CD4-positive, alpha-beta T cell (primary cell): ENCODE data around the gene DNAJC22. TPM values are rescaled to one million over a fixed set of nuclear protein-coding genes. Genes with fewer than 3 reads are reported as not detected.
A peak's percentile ranks its signal among the peaks of the same experiment; 100 is the strongest.

Experiments
- ATAC-seq: fragments of 200-7000 bp; cut with Tn5 transposase; one replicate; pipeline ENCODE4 v1.10.0; 2022; ENCODE audit warnings: mild to moderate bottlenecking; ENCODE audit not compliant: poor library complexity
- CTCF ChIA-PET: fragments of 350-600 bp; sonication (Branson Sonifier 250); formaldehyde crosslinking; loops from one replicate; lab custom pipeline; 2021; ENCODE audit warnings: antibody characterized with exemption, inconsistent platforms; lab: Charles Lee
- POLR2A ChIA-PET: fragments of 350-600 bp; sonication (Branson Sonifier 250); formaldehyde crosslinking; loops from one replicate; lab custom pipeline; 2021; ENCODE audit warnings: antibody characterized with exemption, inconsistent platforms; lab: Charles Lee
- DNase-seq, 14 experiments: peaks; one replicate each; pipeline ENCODE4 v3.0.0-alpha.2; 2013 to 2020; ENCODE audit warnings: mixed read lengths in 2 of 14
- H3K27ac ChIP-seq, 2 donors: one replicate each; pipeline versions ENCODE4 v1.5.1 to v1.7.0; 2013; ENCODE audit warnings: low read length in 2 of 2, low read depth in 1 of 2, mild to moderate bottlenecking in 1 of 2
- H3K27me3 ChIP-seq, 2 experiments: 1 replicate in 1 of 2; 2 replicates in 1 of 2; pipeline versions ENCODE4 v1.6.1 to v1.7.0; 2013; ENCODE audit warnings: low read length in 2 of 2, control low read depth in 1 of 2, mild to moderate bottlenecking in 1 of 2, moderate library complexity in 1 of 2; ENCODE audit not compliant: insufficient read depth in 2 of 2, control insufficient read depth in 1 of 2
- H3K36me3 ChIP-seq: one replicate; pipeline ENCODE4 v1.6.1; 2013; ENCODE audit warnings: low read length, control low read depth; ENCODE audit not compliant: insufficient read depth
- H3K4me1 ChIP-seq: one replicate; pipeline ENCODE4 v1.6.1; 2013; ENCODE audit warnings: low read length, control low read depth; ENCODE audit not compliant: insufficient read depth
- H3K4me3 ChIP-seq: one replicate; pipeline ENCODE4 v1.5.1; 2013; ENCODE audit warnings: mild to moderate bottlenecking, low read length, moderate library complexity
- H3K9me3 ChIP-seq, 2 experiments: 1 replicate in 1 of 2; 2 replicates in 1 of 2; pipeline versions ENCODE4 v1.6.1 to v1.7.0; 2013; ENCODE audit warnings: low read length in 2 of 2, mild to moderate bottlenecking in 2 of 2, control low read depth in 1 of 2, moderate library complexity in 1 of 2; ENCODE audit not compliant: control insufficient read depth in 1 of 2, insufficient read depth in 1 of 2
- H3K27ac Mint-ChIP-seq: one replicate; pipeline ENCODE4 v1.8.0; 2020; ENCODE audit warnings: mixed read lengths
- H3K27me3 Mint-ChIP-seq: one replicate; pipeline ENCODE4 v1.8.0; 2021; ENCODE audit warnings: mixed read lengths
- H3K36me3 Mint-ChIP-seq: one replicate; pipeline ENCODE4 v1.8.0; 2021; ENCODE audit warnings: low read depth, mixed read lengths
- H3K4me1 Mint-ChIP-seq: one replicate; pipeline ENCODE4 v1.8.0; 2021; ENCODE audit warnings: low read depth, mixed read lengths
- H3K4me3 Mint-ChIP-seq: one replicate; pipeline ENCODE4 v1.8.0; 2020; ENCODE audit warnings: mild to moderate bottlenecking, mixed read lengths
- H3K9me3 Mint-ChIP-seq: one replicate; pipeline ENCODE4 v1.8.0; 2020; ENCODE audit warnings: mixed read lengths
- CTCF ChIP-seq: fragments of 200-600 bp; IDR thresholded peaks from one replicate; pipeline ENCODE4 v1.8.0; 2022; ENCODE audit warnings: antibody characterized with exemption, mild to moderate bottlenecking
- intact Hi-C, 2 experiments: fragments of 100-400 bp; cut with DNase I in 1 of 2; cut with micrococcal nuclease in 1 of 2; formaldehyde crosslinking; loops; one replicate each; pipeline versions ENCODE4 v1.15.1 to v1.9.0; 2023 to 2025; cut with DNase I, micrococcal nuclease
- total RNA-seq, 174 experiments: library from RNA in 2 of 174; stranded (reverse) in 2 of 174; gene quantifications; one replicate each; pipeline ENCODE4 v1.2.3 and lab custom pipeline; 2021 to 2026

Gene DNAJC22
- total RNA-seq, 2 experiments from 2014 or later = not detected

GRCh38 chr12:49340971-49341776, 5.5 kb upstream of the DNAJC22 start:
- peaks cover 69 to 78% of the 10 kb centered on the region in 2 experiments for H3K27me3 ChIP-seq
- CTCF ChIA-PET = interaction anchor here (0.6 to 3.5 kb wide), 9 partner anchors 9 to 106 kb away, joined by 3 to 25 read pairs (median 9); partner anchors contain the start of gene TROAP
- TF ChIP-seq CTCF = no peak
- Mint-ChIP-seq H3K9me3 (no peaks in the 10 kb centered on the region), H3K27me3 (peaks cover 86% of the 10 kb centered on the region), H3K4me3 (peak overlapping the region; percentile 69), H3K36me3 (no peaks in the 10 kb centered on the region), H3K27ac (no peak overlapping the region), H3K4me1 (peaks cover 53% of the 10 kb centered on the region)
- no peak overlapping the region for H3K4me3 ChIP-seq
- no peak overlapping the region for H3K27ac ChIP-seq
- no peaks in the 10 kb centered on the region for H3K36me3 ChIP-seq
- intact Hi-C loops = no loop called here
- peak in 1 of 14 experiments; percentile 18 for DNase-seq
- peaks cover 0 to 13% of the 10 kb centered on the region in 2 experiments for H3K9me3 ChIP-seq
- peaks cover 66% of the 10 kb centered on the region for H3K4me1 ChIP-seq
- ATAC-seq = no peak
- POLR2A ChIA-PET = interaction anchor here (1.4 to 1.7 kb wide), 2 partner anchors 18 to 26 kb away, joined by 5 to 6 read pairs; partner anchors contain the start of genes SPATS2 and TROAP

- no peak for TF ChIP-seq CTCF
- Histone ChIP-seq H3K27me3 (peaks cover 71 to 78% of the 10 kb centered on the region in 2 experiments), H3K4me1 (peaks cover 66% of the 10 kb centered on the region), H3K36me3 (no peaks in the 10 kb centered on the region), H3K4me3 (peak overlapping the region; percentile 51), H3K9me3 (peaks cover 0 to 16% of the 10 kb centered on the region in 2 experiments), H3K27ac (no peak overlapping the region)
- Mint-ChIP-seq H3K4me3 (peak overlapping the region; percentile 15), H3K4me1 (peaks cover 58% of the 10 kb centered on the region), H3K27me3 (peaks cover 89% of the 10 kb centered on the region), H3K9me3 (no peaks in the 10 kb centered on the region), H3K27ac (no peak overlapping the region), H3K36me3 (no peaks in the 10 kb centered on the region)
- ChIA-PET CTCF (interaction anchor here (0.6 to 3.5 kb wide), 16 partner anchors 9 to 107 kb away, joined by 3 to 25 read pairs (median 6); partner anchors contain the start of genes SPATS2 and TROAP), POLR2A (interaction anchor here (1.3 to 1.7 kb wide), 4 partner anchors 8 to 171 kb away, joined by 3 to 6 read pairs (median 4); partner anchors contain the start of genes SPATS2 and TROAP)
- DNase-seq (no peak), ATAC-seq (no peak)
- intact Hi-C loops = loop anchor here (1.0 kb wide), 1 partner anchor 53 kb away; no protein-coding TSS in a partner anchor
Measured at GRCh38 chr12:49341777-49342065, 5.0 kb upstream of the DNAJC22 start.

- peaks cover 59% of the 10 kb centered on the region for H3K4me1 Mint-ChIP-seq
- H3K27ac Mint-ChIP-seq = no peak overlapping the region
- peak; percentile 87 for TF ChIP-seq CTCF
- ATAC-seq = peak; percentile 78
- no peak overlapping the region for H3K27ac ChIP-seq
- no peaks in the 10 kb centered on the region for H3K9me3 Mint-ChIP-seq
- H3K36me3 ChIP-seq = no peaks in the 10 kb centered on the region
- peaks cover 0 to 20% of the 10 kb centered on the region in 2 experiments for H3K9me3 ChIP-seq
- intact Hi-C loops = loop anchor here (1.0 kb wide), 1 partner anchor 54 kb away; no protein-coding TSS in a partner anchor
- CTCF ChIA-PET = interaction anchor here (0.6 to 3.5 kb wide), 16 partner anchors 8 to 107 kb away, joined by 3 to 25 read pairs (median 6); partner anchors contain the start of genes SPATS2 and TROAP
- H3K27me3 Mint-ChIP-seq = peaks cover 89% of the 10 kb centered on the region
- POLR2A ChIA-PET = interaction anchor here (0.8 to 1.7 kb wide), 7 partner anchors 9 to 171 kb away, joined by 3 to 6 read pairs (median 4); partner anchors contain the start of genes PRPH, SPATS2 and TROAP
- peak; percentile 42 to 84 (median 63) for DNase-seq
- H3K4me1 ChIP-seq = peaks cover 66% of the 10 kb centered on the region
- peaks cover 74 to 79% of the 10 kb centered on the region in 2 experiments for H3K27me3 ChIP-seq
- H3K4me3 ChIP-seq = peak overlapping the region; percentile 51
- no peaks in the 10 kb centered on the region for H3K36me3 Mint-ChIP-seq
- peak overlapping the region; percentile 78 for H3K4me3 Mint-ChIP-seq
Measured at GRCh38 chr12:49342066-49342913, 4.4 kb upstream of the DNAJC22 start.
